ENCODE data around the gene H19.

The H19 gene

GRCh38 chr11:1968454-1969002, 29.1 kb downstream of the H19 start:
- no peaks in the 10 kb centered on the region for H3K36me3 ChIP-seq (ENCODE audit: insufficient read depth, low read length)
- H4K20me1 ChIP-seq (ENCODE audit: insufficient read depth, low read length): no peaks in the 10 kb centered on the region
- H3K4me3 ChIP-seq (ENCODE audit: low read depth in 1 of 2, low read length in 2 of 2): no peak overlapping the region
- H3K79me2 ChIP-seq (ENCODE audit: insufficient read depth, low read length): no peaks in the 10 kb centered on the region
- ATAC-seq (ENCODE audit: insufficient read depth, low read depth): no peak
- no peak overlapping the region for H2AFZ ChIP-seq (ENCODE audit: low read depth, low read length)
- TF ChIP-seq EZH2 (IDR thresholded peaks at IDR 0.05; ENCODE audit: borderline replicate concordance, low read depth, low read length, severe bottlenecking) (no peak), CTCF (IDR thresholded peaks at IDR 0.05; ENCODE audit: borderline replicate concordance, extremely low read depth, low read length, poor library complexity, severe bottlenecking) (no peak)
- H3K9ac ChIP-seq (ENCODE audit: low read depth, low read length): no peak overlapping the region
- H3K9me3 ChIP-seq (ENCODE audit: insufficient read depth, low read length, severe bottlenecking): no peaks in the 10 kb centered on the region
- no peak for DNase-seq
- H3K4me2 ChIP-seq (ENCODE audit: insufficient read depth, low read length): no peak overlapping the region
- H3K4me1 ChIP-seq (ENCODE audit: insufficient read depth, low read length): no peaks in the 10 kb centered on the region
- no peak overlapping the region for H3K27ac ChIP-seq (ENCODE audit: low read length)
- H3K27me3 ChIP-seq (ENCODE audit: insufficient read depth, low read length, poor library complexity): no peaks in the 10 kb centered on the region

GRCh38 chr11:1967641-1968225, 29.9 kb downstream of the H19 start:
- Histone ChIP-seq H3K4me2 (ENCODE audit: insufficient read depth, low read length) (no peak overlapping the region), H3K9ac (ENCODE audit: low read depth, low read length) (no peak overlapping the region), H3K9me3 (ENCODE audit: insufficient read depth, low read length, severe bottlenecking) (no peaks in the 10 kb centered on the region), H3K36me3 (ENCODE audit: insufficient read depth, low read length) (no peaks in the 10 kb centered on the region), H4K20me1 (ENCODE audit: insufficient read depth, low read length) (no peaks in the 10 kb centered on the region), H3K4me3 (ENCODE audit: low read depth in 1 of 2, low read length in 2 of 2) (no peak overlapping the region), H3K27ac (ENCODE audit: low read length) (no peak overlapping the region), H3K4me1 (ENCODE audit: insufficient read depth, low read length) (no peaks in the 10 kb centered on the region), H3K27me3 (ENCODE audit: insufficient read depth, low read length, poor library complexity) (no peaks in the 10 kb centered on the region), H3K79me2 (ENCODE audit: insufficient read depth, low read length) (no peaks in the 10 kb centered on the region), H2AFZ (ENCODE audit: low read depth, low read length) (no peak overlapping the region)
- TF ChIP-seq CTCF (IDR thresholded peaks at IDR 0.05; ENCODE audit: borderline replicate concordance, extremely low read depth, low read length, poor library complexity, severe bottlenecking) (no peak), EZH2 (IDR thresholded peaks at IDR 0.05; ENCODE audit: borderline replicate concordance, low read depth, low read length, severe bottlenecking) (no peak)
- ATAC-seq (ENCODE audit: insufficient read depth, low read depth): no peak
- DNase-seq: no peak

GRCh38 chr11:1966531-1966930, 31.1 kb downstream of the H19 start:
- DNase-seq (no peak), ATAC-seq (ENCODE audit: insufficient read depth, low read depth) (no peak)
- H3K4me1 ChIP-seq (ENCODE audit: insufficient read depth, low read length): no peaks in the 10 kb centered on the region
- no peaks in the 10 kb centered on the region for H4K20me1 ChIP-seq (ENCODE audit: insufficient read depth, low read length)
- no peak overlapping the region for H3K4me3 ChIP-seq (ENCODE audit: low read depth in 1 of 2, low read length in 2 of 2)
- TF ChIP-seq CTCF (IDR thresholded peaks at IDR 0.05; ENCODE audit: borderline replicate concordance, extremely low read depth, low read length, poor library complexity, severe bottlenecking) (no peak), EZH2 (IDR thresholded peaks at IDR 0.05; ENCODE audit: borderline replicate concordance, low read depth, low read length, severe bottlenecking) (no peak)
- H3K9ac ChIP-seq (ENCODE audit: low read depth, low read length): no peak overlapping the region
- no peaks in the 10 kb centered on the region for H3K36me3 ChIP-seq (ENCODE audit: insufficient read depth, low read length)
- no peaks in the 10 kb centered on the region for H3K79me2 ChIP-seq (ENCODE audit: insufficient read depth, low read length)
- H3K4me2 ChIP-seq (ENCODE audit: insufficient read depth, low read length): no peak overlapping the region
- no peak overlapping the region for H2AFZ ChIP-seq (ENCODE audit: low read depth, low read length)
- no peaks in the 10 kb centered on the region for H3K27me3 ChIP-seq (ENCODE audit: insufficient read depth, low read length, poor library complexity)
- H3K9me3 ChIP-seq (ENCODE audit: insufficient read depth, low read length, severe bottlenecking): no peaks in the 10 kb centered on the region
- H3K27ac ChIP-seq (ENCODE audit: low read length): no peak overlapping the region
